IMR-90 (cell line): ENCODE data around the gene LPCAT2.

Source experiments
- CEBPB ChIP-seq: IDR thresholded peaks from 2 replicates; pipeline ENCODE4 v1.6.1; 2012; ENCODE audit warnings: low read depth, low read length, improper control_type of control experiment
- CHD1 ChIP-seq: IDR thresholded peaks from 2 replicates; pipeline ENCODE4 v1.6.1; 2012; ENCODE audit warnings: low read depth, low read length, improper control_type of control experiment
- ELK1 ChIP-seq: fragments of 150-350 bp; IDR thresholded peaks from 2 replicates; pipeline ENCODE4 v1.6.1; 2016; ENCODE audit warnings: low read depth, mild to moderate bottlenecking, low read length, moderate library complexity, borderline replicate concordance
- FOS ChIP-seq: fragments of 150-350 bp; IDR thresholded peaks from 2 replicates; pipeline ENCODE4 v1.6.1; 2016; ENCODE audit warnings: low read depth, low read length
- MAFK ChIP-seq: IDR thresholded peaks from 2 replicates; pipeline ENCODE4 v1.6.1; 2012; ENCODE audit warnings: low read depth, low read length, improper control_type of control experiment
- MAZ ChIP-seq: IDR thresholded peaks from 2 replicates; pipeline ENCODE4 v1.6.1; 2012; ENCODE audit warnings: low read depth, mild to moderate bottlenecking, low read length, improper control_type of control experiment, moderate library complexity, borderline replicate concordance
- MXI1 ChIP-seq: IDR thresholded peaks from 2 replicates; pipeline ENCODE4 v1.6.1; 2012; ENCODE audit warnings: low read depth, mild to moderate bottlenecking, low read length, moderate library complexity, borderline replicate concordance
- POLR2A ChIP-seq: IDR thresholded peaks from 2 replicates; pipeline ENCODE4 v1.6.1; 2012; ENCODE audit warnings: mild to moderate bottlenecking, low read depth, low read length
- RAD21 ChIP-seq: IDR thresholded peaks from 2 replicates; pipeline ENCODE4 v1.6.1; 2012; ENCODE audit warnings: low read length, improper control_type of control experiment
- RFX5 ChIP-seq: IDR thresholded peaks from 2 replicates; pipeline ENCODE4 v1.8.0; 2012; ENCODE audit warnings: low read depth, mild to moderate bottlenecking, low read length, moderate library complexity
- SMC3 ChIP-seq: fragments of 150-350 bp; IDR thresholded peaks from 2 replicates; pipeline ENCODE4 v1.6.1; 2016; ENCODE audit warnings: low read depth, mild to moderate bottlenecking, antibody characterized with exemption, low read length, moderate library complexity
- TF ChIP-seq, protein P1 (sequence below): conservative IDR thresholded peaks from 2 replicates; pipeline ENCODE4 v1.5.1; 2012; ENCODE audit warnings: mild to moderate bottlenecking, low read depth, low read length, improper control_type of control experiment
- TF ChIP-seq, protein P2 (sequence below): fragments of 150-350 bp; IDR thresholded peaks from 2 replicates; pipeline ENCODE4 v1.6.1; 2017; ENCODE audit warnings: mild to moderate bottlenecking, antibody characterized with exemption, low read length, low read depth

DNA sequence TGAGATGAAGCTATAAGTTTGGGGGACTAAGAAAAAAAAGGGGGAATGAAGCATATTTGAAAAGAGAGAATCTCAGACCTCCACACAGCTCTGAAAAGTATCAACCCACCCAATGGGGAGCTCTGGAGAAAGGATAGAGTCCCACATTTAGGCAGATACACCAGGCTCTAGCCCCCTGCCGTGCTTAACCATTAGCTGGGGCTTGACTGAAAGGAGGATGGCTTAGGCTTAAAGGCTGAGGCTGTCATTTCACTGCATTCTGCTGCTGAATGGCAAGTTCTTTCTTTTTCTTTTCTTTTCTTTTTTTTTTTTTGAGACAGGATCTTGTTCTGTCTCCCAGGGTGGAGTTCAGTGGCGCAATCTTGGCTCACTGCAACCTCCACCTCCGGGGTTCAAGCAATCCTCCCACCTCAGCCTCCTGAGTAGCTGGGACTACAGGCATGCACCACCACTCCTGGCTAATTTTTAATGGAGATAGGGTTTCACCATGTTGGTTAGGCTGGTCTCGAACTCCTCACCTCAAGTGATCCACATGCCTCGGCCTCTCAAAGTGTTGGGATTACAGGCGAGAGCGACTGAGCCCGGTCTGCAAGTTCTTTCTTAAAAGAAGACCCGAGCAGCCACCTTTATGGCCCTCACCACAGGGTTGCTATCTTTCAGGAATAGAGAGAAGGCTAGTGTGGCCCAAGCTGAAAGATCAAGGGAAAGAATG, 38.9 kb upstream of the LPCAT2 start:
- TF ChIP-seq, protein P1, sequence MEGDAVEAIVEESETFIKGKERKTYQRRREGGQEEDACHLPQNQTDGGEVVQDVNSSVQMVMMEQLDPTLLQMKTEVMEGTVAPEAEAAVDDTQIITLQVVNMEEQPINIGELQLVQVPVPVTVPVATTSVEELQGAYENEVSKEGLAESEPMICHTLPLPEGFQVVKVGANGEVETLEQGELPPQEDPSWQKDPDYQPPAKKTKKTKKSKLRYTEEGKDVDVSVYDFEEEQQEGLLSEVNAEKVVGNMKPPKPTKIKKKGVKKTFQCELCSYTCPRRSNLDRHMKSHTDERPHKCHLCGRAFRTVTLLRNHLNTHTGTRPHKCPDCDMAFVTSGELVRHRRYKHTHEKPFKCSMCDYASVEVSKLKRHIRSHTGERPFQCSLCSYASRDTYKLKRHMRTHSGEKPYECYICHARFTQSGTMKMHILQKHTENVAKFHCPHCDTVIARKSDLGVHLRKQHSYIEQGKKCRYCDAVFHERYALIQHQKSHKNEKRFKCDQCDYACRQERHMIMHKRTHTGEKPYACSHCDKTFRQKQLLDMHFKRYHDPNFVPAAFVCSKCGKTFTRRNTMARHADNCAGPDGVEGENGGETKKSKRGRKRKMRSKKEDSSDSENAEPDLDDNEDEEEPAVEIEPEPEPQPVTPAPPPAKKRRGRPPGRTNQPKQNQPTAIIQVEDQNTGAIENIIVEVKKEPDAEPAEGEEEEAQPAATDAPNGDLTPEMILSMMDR, result no peak
- TF ChIP-seq POLR2A, result no peak
- no peak for TF ChIP-seq MXI1
- TF ChIP-seq, protein P2, sequence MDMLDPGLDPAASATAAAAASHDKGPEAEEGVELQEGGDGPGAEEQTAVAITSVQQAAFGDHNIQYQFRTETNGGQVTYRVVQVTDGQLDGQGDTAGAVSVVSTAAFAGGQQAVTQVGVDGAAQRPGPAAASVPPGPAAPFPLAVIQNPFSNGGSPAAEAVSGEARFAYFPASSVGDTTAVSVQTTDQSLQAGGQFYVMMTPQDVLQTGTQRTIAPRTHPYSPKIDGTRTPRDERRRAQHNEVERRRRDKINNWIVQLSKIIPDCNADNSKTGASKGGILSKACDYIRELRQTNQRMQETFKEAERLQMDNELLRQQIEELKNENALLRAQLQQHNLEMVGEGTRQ, result no peak
- TF ChIP-seq SMC3, result no peak
- no peak for TF ChIP-seq CEBPB
- TF ChIP-seq MAFK, result no peak
- TF ChIP-seq MAZ, result no peak
- no peak for TF ChIP-seq ELK1
- TF ChIP-seq RFX5, result no peak
- TF ChIP-seq FOS, result no peak
- no peak for TF ChIP-seq RAD21
- TF ChIP-seq CHD1, result no peak
